GM12878 (cell line): ENCODE results near the gene GRIPAP1. TPM values are rescaled to one million over a fixed set of nuclear protein-coding genes. Genes with fewer than 3 reads are reported as not detected.
A peak's percentile ranks its signal among the peaks of the same experiment; 100 is the strongest.

Experiments
- BMI1 ChIP-seq: fragments of 450-650 bp; IDR thresholded peaks from 2 replicates; pipeline ENCODE4 v1.6.1; 2016; ENCODE audit warnings: mild to moderate bottlenecking, moderate library complexity, borderline replicate concordance
- CEBPB ChIP-seq, 2 experiments: fragments of 150-350 bp in 1 of 2; IDR thresholded peaks; 2 replicates each; pipeline ENCODE4 v1.6.1; 2012 to 2014; ENCODE audit warnings: low read depth in 2 of 2, low read length in 2 of 2, borderline replicate concordance in 1 of 2, inconsistent platforms in 1 of 2
- EED ChIP-seq: sonication (generic); IDR thresholded peaks from 2 replicates; pipeline ENCODE4 v1.6.1; 2016; ENCODE audit warnings: antibody characterized with exemption, low read depth
- NBN ChIP-seq: fragments of 450-650 bp; IDR thresholded peaks from 2 replicates; pipeline ENCODE4 v1.6.1; 2016
- NKRF ChIP-seq: fragments of 450-650 bp; conservative IDR thresholded peaks from 2 replicates; pipeline ENCODE4 v1.6.1; 2017; ENCODE audit warnings: mild to moderate bottlenecking, moderate library complexity
- NR2C2 ChIP-seq: IDR thresholded peaks from 2 replicates; pipeline ENCODE4 v1.6.1; 2011; ENCODE audit warnings: borderline replicate concordance, low read depth; ENCODE audit not compliant: control insufficient read depth, insufficient read length
- PKNOX1 ChIP-seq: fragments of 450-650 bp; IDR thresholded peaks from 2 replicates; pipeline ENCODE4 v1.6.1; 2016; ENCODE audit warnings: mild to moderate bottlenecking
- REST ChIP-seq: IDR thresholded peaks from 2 replicates; pipeline ENCODE4 v1.6.1; 2012; ENCODE audit warnings: mild to moderate bottlenecking, low read depth, low read length
- SKIL ChIP-seq: fragments of 450-650 bp; IDR thresholded peaks from 2 replicates; pipeline ENCODE4 v1.6.1; 2017; ENCODE audit warnings: mild to moderate bottlenecking, low read depth, inconsistent platforms; ENCODE audit not compliant: poor library complexity, severe bottlenecking
- SMAD5 ChIP-seq: IDR thresholded peaks from 2 replicates; pipeline ENCODE4 v1.6.1; 2016; ENCODE audit warnings: antibody characterized with exemption, low read depth
- SREBF2 ChIP-seq: IDR thresholded peaks from 2 replicates; pipeline ENCODE4 v1.6.1; 2012; ENCODE audit warnings: mild to moderate bottlenecking, low read length
- YBX1 ChIP-seq: fragments of 450-650 bp; IDR thresholded peaks from 2 replicates; pipeline ENCODE4 v1.6.1; 2016; ENCODE audit warnings: antibody characterized with exemption
- ZBTB40 ChIP-seq: fragments of 450-650 bp; IDR thresholded peaks from 2 replicates; pipeline ENCODE4 v1.6.1; 2016; ENCODE audit warnings: mild to moderate bottlenecking, moderate library complexity, borderline replicate concordance
- polyA plus RNA-seq, 11 experiments: library from polyadenylated mRNA; depleted of rRNA in 4 of 11; unstranded in 6 of 11; stranded (reverse) in 5 of 11; fragments of >200 nt; fragmentation: Nextera tagmentation in 4 of 11; fragmentation: Illumina TruSeq in 1 of 11; extraction: Ambion mirVana in 4 of 11; extraction: Trizol in 1 of 11; gene quantifications; 1 replicate in 1 of 11; 2 replicates in 10 of 11; pipeline versions ENCODE4 v1.2.1 to v1.2.3, GENCODE V29; 2011 to 2016; ENCODE audit warnings: inconsistent platforms in 2 of 11, missing spikeins in 2 of 11, low read depth in 1 of 11
- total RNA-seq, 4 experiments: library from RNA; depleted of rRNA in 3 of 4; stranded (reverse); fragments of >200 nt in 3 of 4; fragmentation: Illumina TruSeq in 1 of 4; extraction: Trizol in 1 of 4; gene quantifications; 2 replicates each; pipeline versions ENCODE4 v1.2.1 to v1.2.3, GENCODE V29; 2013 to 2021

Gene GRIPAP1
- total and polyA plus RNA-seq, 10 of the 15 experiments (the other 5 are each of a cell fraction or from before 2014, with no cell fraction given), result 4.2 to 44.7 (median 25.8) TPM

- TF ChIP-seq PKNOX1, result peak; percentile 19; the same call in 1 of the 2 replicates
- no peak for TF ChIP-seq NR2C2
- peak; percentile 91 for TF ChIP-seq NBN
- no peak; a peak in 1 of 4 replicates for TF ChIP-seq CEBPB (IDR thresholded peaks at IDR 0.05; ENCODE audit: borderline replicate concordance in 1 of 2, low read depth in 2 of 2, low read length in 2 of 2)
- peak; percentile 85 for TF ChIP-seq SKIL
- 0 out of 2 replicates have a peak, but pooled peaks have one; percentile 15 for TF ChIP-seq BMI1
- no peak; the same call in 1 of the 2 replicates for TF ChIP-seq NKRF
- TF ChIP-seq YBX1, result no peak
- peak; percentile 88 for TF ChIP-seq EED
- no peak for TF ChIP-seq SREBF2
- peak; percentile 9; the same call in 1 of the 2 replicates for TF ChIP-seq REST
- no peak for TF ChIP-seq ZBTB40
- TF ChIP-seq SMAD5, result no peak
Measured at GRCh38 chrX:48937054-48937907, 64.8 kb downstream of the GRIPAP1 start (continued).
